ENCODE measurements around the gene DIPK1A. TPM values are rescaled to one million over a fixed set of nuclear protein-coding genes. Genes with fewer than 3 reads are reported as not detected.
"Not testable (repeated sequence)": the region's sequence is repeated elsewhere in the genome, so short reads cannot be mapped to it uniquely, and the experiment has no call there.

DIPK1A gene
- total RNA-seq, 1 donor from 2014 or later: 15.2 TPM

DNA sequence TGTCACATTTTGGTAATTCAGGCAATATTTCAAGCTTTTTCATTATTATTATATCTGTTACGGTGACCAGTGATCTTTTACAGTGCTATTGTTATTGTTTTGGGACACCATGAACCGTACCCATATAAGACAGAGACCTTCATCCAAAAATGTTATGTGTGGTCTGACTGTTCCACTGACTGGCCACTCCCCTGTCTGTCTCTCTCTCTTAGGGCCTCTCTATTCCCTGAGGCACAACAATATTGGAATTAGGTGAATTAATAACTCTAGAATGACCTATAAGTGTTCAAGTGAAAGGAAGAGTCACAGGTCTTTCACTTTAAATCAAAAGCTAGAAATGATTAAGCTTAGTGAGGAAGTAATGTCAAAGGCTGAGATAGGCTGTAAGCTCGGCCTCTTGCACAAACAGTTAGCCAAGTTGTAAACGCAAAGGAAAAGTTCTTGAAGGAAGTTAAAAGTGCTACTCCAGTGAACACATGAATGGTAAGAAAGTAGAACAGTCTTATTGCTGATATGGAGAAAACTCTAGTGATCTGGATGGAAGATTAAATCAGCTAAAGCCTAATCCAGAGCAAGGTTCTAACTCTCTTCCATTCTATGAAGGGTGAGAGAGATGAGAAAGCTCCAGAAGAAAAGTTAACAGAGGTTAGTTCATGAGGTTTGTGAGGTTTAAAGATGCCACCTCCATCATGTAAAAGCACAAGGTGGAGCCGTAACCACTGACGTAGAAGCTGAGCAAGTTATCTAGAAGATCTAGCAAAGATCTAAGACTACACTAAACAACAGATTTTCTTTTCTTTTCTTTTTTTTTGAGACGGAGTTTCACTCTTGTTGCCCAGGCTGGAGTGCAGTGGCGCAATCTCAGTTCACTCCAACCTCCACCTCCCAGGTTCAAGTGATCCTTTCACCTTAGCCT lies 19.7 kb upstream of the DIPK1A start:
- intact Hi-C loops (cut with micrococcal nuclease): loop anchor here (1.0 kb wide), 2 partner anchors 9 to 21 kb away; no protein-coding TSS in a partner anchor

DNA sequence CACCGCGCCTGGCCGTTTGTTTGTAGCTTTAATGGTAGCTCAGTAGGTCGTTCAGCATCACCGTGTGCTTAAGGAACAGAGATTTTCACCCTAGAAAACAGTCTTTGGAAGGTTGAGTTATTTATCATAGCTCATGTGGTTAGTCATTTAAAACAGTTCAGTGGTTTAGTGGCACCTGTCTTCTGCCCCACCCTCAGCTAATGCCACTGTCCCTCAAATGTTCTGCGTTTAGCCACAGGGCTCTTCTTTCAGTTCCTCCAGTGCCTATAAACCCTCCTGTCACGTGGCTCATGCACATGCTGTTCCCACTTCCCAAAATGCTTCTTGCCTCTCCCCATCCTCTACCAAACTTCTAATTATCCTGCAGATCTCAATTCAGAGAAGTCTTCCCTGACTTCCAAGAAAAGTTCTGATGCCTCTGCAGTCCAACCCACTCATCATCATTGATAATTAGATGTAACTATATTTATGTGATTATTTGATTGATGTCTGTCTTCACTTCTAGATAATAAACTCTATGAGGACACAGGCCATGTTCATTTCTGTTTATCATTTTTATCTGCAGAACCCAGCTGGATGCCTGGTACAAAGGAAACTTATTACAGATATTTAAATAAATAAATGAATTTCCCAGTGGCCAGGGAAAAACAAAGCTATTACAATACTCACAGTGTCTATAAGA lies 14.4 kb upstream of the DIPK1A start:
- intact Hi-C loops (cut with micrococcal nuclease): no loop called here

DNA sequence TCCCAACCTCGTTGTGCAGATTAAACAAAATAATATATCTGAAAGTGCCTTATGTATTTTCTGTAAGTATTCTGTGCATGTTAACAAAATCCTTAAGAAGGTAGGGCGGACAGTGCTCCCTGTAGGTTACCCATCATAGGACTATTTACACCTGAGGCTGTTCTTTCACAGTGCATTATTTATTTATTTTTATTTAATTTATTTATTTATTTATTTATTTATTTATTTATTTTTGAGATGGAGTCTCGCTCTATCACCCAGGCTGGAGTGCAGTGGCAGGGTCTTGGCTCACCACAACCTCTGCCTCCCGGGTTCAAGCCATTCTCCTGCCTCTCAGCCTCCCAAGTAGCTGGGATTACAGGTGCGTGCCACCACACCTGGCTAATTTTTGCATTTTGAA lies 12.8 kb upstream of the DIPK1A start:
- intact Hi-C loops (cut with micrococcal nuclease): not testable (repeated sequence)

DNA sequence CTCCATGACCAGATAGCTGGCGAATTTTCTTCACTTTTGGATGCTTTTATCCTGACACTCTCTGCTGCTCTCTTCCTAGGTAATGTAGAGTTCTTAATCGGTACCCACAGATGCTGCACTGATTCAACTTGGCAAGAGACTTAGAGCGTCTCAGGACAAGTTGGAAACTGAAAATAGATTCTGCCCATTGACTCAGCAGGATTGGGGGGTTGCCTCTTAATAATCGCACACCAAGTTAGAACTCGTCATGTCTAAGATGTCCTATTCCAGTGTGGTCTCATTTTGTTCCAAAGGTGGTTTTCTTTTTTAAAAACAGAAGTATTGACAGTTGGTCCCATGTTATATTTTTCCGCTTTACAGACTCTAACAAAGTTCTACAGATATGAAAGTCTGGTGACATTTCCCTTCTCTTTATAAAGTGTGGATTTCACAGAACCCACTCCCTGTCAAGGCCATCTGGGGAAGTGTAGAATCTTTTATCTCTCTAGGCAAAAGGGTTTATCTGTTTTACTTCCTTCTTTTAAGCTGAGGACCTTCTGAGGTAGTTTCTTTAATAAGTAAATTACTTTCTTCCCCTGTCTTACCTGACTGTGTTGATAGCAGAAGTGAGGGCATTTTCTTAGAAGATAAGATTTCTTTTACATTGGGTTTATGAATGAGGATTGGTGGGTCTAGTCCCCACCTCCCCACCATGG lies 12.1 kb upstream of the DIPK1A start:
- intact Hi-C loops (cut with micrococcal nuclease): no loop called here

DNA sequence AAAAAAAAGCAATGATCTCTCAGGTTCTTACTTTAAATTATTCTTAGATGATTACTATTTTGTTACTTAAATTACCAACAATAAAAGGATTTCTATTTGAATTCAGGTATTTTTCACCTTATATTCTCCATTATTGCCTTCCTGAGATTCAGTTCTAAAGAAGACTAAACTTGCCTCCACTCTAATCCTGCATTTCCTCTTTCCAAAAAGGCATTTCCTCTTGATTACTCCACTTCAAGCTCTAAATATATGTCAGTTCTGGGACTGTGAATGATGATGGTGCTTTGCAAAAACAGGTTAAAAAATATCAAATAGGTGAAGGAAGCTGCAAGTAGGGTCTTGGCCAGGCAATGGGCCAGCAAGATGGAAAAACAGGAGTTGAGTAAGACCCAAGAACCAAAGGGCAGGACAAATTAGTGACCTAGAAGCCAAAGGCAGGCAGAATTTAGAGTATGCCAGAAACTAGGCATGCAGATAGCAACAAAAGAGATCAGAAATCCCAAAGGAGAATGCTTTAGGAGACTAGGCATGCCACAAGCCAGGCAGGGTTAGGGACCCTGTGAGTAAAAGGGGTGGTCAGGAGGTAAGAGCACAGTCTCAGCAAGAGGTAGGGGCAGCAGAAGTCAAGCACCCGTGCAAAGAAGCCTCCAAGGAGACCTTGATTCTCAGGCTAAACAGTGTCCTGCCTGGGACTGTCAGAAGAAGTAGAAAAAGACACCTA lies 11.3 kb upstream of the DIPK1A start:
- intact Hi-C loops (cut with micrococcal nuclease): no loop called here

DNA sequence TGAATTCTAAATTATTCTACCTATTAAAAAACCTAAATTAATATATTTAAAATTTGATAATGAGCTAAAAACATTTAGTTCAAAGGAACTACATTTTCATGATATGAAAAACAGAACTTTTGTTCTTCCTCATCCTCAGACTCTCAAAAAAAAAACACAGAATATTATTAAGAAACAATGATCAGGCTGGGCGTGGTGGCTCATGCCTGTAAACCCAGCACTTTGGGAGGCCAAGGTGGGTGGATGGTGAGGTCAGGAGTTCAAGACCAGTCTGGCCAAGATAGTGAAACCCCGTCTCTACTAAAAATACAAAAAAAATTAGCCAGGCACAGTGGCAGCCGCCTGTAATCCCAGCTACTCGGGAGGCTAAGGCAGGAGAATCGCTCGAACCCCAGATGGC lies 10.7 kb upstream of the DIPK1A start:
- intact Hi-C loops (cut with micrococcal nuclease): not testable (repeated sequence)

DNA sequence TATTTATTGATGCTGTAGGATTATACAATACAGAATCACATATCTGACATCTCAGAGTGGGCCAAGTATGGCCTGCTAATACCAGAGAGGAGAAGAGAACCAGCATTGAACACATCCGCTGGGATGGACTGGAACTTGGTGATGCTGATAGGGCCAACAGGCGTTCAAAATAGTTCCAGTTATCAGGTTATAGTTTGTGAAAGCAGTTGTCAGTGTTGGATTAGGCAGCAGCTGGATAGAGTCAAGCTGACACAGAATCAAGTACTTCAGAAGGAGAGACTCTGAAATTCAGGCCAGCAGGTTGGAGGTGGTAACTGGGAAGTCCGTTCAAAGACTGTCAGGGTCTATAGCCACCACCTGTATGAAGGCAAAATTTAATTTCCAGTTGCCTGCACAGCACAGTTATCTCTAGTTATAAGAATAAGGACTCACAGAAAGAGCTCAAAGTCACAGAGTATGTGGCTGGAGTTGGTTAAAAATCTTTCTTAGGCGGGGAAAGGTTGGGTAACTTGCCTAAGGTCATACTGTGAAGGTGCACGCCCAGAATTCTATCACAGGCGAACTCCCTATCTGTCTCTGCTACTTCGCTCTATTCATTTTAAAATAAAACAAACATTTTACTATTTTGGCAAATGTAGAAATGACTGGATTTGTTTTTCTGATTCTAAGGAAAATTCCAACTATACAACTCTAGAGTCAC lies 9.9 kb upstream of the DIPK1A start:
- intact Hi-C loops (cut with micrococcal nuclease): no loop called here

DNA sequence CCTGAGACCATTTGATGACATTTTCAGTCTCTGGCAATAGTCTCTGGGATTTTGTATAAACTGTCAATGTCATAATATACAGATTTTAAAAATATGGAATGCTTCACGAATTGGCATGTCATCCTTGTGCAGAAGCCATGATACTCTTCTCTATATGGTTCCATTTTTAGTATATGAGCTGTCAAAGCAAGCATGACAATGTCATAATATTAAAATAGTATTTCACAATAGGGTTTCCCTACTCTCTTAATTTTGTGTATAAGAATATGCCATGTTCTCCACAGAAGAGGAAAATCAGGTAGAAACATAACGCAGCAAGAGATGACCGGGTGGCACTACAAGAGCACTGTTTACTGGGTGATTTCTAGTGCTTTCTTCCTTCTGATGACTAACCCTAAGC lies 8.3 kb upstream of the DIPK1A start:
- intact Hi-C loops (cut with micrococcal nuclease): loop anchor here (10.0 kb wide), 1 partner anchor 395 kb away; no protein-coding TSS in a partner anchor

DNA sequence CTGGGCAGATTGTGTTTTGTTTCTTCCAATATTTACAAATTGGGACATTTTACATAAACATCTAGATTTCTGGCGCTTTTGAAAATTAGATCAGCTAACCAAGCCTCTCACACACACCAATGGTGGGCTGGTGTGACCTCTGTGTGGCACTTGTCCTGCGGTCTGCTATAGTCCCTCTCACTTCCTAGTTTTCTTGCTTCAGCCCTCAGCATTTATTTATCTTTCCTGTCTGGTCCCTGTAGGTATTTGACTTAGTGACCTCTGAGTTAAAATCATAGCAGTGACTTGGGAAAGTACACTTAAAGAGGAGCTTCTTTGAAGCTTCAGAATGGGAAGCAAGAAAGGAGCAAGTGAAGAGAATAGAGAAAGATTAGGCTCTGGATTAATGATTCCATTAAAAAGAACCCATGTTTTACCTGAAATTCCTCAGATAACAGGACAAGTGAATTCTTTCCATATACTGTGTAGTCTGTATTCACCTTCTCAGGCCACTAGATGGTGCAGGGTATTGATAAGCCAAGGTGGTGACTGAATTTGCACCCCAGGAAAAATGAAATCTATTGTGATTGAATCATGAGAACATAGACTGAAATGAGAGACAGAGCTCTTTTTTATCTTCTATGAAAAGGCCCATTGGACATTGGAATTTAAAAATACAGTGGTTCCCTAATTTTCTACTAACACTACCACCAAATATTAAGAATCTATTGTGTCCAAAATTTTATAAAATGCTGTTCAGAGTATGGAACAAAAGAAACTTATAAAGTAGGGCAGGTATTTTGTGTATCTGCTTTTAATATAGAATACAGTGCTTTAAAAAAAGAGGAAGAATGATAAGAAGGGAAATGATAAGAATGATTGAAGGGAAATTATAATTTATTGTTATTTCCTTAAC lies 7.1 kb upstream of the DIPK1A start:
- intact Hi-C loops (cut with micrococcal nuclease): loop anchor here (1.0 to 10.0 kb wide), 2 partner anchors 26 to 394 kb away; no protein-coding TSS in a partner anchor

DNA sequence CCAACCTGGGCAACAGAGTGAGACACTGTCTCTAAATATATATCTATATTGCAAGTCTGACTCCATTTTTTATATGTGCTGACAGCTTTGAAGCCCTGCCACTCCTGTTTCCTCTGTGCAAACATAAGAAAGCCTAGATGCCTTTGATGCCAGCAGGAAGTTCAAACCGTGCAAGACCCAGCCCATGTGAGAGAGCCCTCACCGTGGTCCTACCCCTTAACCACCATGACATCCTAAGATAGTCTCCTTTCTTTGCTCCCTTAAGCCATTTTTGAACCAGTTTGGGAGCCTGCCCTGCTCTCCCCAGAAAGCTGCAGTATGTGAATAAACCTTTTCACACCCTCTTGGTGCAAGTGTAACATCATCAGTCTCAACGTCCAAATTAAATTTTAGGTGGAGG lies 3.7 kb upstream of the DIPK1A start:
- intact Hi-C loops (cut with micrococcal nuclease): loop anchor here (5.0 to 10.0 kb wide), 3 partner anchors 112 to 478 kb away; partner anchors contain the start of genes GFI1 and MTF2

DNA sequence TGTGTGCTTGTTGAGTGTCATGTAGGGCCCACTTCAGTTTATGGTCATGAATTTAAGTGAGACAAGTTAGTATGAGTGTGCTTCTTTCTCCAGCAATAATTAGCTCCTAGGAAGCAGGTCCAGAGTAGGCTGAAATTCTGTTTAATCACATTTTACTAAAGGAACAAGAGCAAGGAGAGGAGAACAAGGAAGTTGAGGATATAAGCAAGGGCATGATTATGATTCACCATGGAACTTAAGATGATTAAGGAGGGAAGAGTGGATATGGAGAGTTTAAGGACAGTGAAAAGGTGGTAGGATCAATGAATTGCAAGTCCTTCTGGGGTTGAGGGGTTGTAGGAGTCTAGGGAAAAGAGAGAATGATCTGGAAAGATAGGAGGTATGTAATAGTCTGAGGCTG lies 3.1 kb upstream of the DIPK1A start:
- intact Hi-C loops (cut with micrococcal nuclease): loop anchor here (5.0 to 10.0 kb wide), 3 partner anchors 113 to 477 kb away; partner anchors contain the start of genes GFI1 and MTF2

DNA sequence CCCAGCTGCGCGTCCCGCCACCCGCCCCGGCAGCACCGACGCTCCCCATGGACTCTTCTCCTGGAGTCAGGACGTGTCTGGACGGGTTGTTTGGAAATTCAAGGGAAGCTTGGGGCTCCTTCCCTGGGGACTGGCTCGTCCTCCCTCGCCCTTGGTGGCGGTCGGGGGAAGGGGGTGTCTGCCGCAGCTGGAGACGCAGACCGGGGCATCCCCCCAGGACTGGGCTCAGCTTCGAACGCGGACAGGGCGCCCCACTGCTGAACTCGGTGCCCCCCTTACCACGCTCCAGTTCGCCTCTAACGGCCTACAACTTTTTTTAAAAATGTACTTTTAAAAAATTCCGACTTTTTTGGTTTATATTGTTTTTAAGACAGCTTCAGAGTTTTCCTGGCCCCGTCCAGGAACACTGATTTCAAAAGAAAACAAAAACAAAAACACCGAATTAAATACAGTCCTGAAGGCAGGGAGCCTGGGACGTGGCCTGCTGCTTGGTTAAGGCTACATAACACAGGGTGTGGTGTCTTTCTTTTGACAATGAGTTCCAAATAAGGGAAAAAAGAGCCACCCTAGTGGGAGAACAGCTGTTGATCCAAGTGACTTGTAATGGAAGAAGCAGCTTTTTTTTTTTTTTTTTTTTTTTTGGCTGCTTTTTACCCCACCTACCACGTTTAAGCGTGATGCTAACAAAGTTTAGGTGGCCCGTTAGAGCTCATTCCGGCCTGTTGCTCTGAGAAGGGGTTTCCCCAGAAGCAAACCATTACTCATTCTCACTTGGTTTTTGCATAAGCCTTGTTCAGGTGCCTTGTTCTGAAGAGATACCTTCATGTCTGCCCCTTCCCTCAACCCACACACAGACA lies 862 bp upstream of the DIPK1A start:
- intact Hi-C loops (cut with micrococcal nuclease): loop anchor here (1.0 to 10.0 kb wide), 5 partner anchors 9 to 475 kb away; partner anchors contain the start of genes GFI1 and MTF2

DNA sequence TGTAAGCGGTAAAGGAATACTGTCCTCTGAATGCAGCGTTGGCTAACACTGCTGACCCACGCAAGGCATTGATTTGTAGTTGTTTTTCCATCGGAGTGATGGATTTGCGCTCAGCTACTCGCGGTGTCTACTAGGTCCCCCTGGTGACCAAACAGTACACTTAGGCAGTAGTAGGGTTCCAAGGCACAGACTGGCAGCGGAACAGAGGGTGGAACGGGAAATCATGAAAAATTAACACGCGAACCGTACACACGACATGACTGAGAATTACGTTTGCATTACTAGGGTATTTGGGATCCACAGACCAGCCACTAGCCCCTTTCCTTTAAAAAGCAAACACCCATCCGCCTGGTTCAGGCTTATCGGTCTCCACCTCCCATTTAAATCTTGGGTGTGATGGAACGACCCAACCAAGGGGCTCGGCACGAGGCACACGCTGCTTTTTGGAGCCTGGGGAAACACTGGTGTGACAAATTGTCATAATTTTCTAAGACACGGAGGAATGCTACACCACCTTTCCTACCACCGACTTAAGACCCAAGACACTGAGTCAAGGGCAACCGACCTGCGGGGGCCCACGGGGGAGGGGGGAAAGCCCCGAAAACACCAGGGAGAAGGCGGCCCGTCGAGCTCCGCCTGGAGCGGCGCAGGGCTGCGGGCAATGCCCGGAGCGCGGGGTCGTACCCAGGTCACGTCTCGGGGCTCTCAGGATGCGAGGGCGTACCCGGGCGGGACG lies 699 bp downstream of the DIPK1A start:
- intact Hi-C loops (cut with micrococcal nuclease): loop anchor here (1.0 to 10.0 kb wide), 9 partner anchors 7 to 473 kb away; partner anchors contain the start of genes CCDC18, GFI1, MTF2 and RPL5

DNA sequence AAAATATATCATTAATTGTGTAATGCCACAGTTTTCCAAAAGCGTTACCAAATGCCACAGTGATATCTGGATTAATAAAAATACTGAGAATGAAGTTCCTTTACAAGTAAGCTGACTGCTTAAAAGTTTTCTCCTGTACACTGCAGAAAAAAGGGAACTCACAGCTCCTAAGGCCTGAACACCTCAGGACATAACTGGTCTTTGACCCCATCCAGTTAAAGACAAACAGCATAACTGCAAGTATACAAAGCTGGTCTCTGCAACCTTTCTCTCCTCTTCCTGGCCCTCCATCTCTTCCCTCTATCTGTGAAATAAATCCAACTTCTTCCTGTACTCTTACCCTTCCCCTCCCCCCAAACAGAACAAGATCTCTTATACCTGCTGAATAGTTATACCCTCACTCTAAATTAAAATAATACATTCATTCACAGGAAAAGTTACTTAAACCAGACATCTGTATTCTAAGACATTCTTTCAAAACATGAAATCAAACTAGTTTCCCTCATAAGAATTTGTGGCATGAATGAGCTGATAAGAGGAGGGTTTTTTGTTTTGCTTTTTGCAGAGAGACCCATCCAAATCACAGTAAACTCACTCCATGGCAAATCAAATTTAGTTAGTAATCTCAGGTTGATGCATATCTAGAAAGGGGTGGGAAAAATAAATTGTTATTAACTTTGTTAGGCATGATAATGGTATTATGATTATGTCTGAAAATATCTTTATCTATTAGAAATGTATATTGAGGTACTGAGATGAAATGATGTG lies 2.9 kb downstream of the DIPK1A start:
- intact Hi-C loops (cut with micrococcal nuclease): no loop called here

DNA sequence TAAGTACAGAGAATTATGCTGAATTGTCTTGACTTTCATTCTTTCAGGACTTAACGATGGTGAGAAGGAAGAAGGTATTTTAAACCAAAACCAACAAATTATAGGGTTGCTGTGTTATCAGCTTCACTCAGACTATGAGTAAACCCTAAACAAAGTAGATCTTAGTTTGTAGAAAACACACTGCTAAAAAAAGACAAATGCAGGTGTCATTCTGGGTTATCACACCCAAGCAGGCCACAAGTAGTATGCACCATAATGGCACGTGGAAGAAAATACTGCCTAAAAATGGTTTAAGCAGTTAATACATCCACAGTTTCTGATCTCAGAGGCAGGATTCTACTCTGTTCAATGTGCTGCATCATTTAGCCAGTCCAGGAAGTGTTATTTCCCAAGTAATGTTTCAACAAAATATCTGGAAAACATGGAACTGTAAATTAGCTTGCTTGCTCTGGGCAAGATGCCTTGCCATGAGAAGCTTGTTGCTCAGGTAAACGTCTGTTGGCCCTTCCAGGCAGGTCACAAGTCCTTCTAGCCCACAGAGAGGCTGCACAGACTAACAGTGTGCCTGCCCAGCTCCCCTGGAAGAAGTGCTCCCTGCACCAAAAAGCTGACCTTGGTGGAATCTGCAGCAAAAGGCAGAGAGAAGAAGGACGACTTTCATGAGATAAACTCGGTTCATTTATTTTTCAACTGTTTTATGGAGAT lies 4.1 kb downstream of the DIPK1A start:
- intact Hi-C loops (cut with micrococcal nuclease): no loop called here
